HS-5 (cell line): ENCODE measurements around the gene BFAR.
"Not testable (repeated sequence)": the region's sequence is repeated elsewhere in the genome, so short reads cannot be mapped to it uniquely, and the experiment has no call there.

Experiments used
- DNase-seq: peaks from one replicate; pipeline ENCODE4 v3.0.0-alpha.2; 2012; ENCODE audit warnings: low read depth

The BFAR gene

DNA sequence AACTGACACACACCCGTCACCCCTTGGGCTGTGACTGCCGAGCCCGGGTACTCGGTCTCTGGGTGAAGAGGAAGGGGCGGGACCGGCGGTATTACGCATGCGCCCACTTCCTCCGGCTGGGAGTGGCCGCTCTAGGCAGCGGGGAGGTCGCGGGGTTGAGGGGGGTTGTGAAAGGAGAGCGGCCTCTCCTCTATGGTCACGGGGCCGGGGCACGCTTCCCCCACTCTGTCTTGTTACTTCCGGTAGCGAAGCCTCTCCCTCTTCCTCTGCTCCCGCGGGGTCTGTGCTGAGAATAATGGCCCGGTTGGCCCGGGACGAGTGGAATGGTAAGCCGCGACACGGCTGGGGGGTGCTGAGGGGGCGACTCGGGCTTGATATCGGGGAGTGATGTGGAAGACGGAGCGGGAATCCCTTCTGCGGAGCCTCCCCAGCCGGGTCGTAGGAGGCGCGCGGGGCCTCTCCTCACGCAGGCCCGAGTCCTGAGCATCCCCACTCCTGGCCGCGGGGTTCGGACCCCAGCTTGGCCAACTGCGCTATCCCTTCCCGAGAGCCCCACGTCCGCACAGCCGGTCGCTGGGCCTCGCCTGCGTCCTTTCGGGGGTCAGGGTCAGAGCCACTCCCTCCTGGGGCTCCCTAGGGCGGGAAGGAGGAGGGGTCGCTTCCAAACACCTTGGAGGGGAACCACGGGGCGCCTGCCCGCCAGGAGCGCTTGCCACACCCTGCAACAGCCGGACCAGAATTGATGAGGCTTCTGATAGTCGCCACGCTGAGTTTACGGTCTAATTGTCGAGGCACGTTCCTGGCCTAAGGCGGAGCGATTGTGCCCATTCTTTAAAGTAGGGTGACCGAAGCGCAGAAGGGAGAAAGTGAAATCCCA lies at the start of gene BFAR:
BFAR (plus strand) TSS at position 259 of the 877 bp plus-strand sequence. CDS start 11,396 bp downstream, outside the sequence.
- DNase-seq: peak; percentile 87

- no peak for DNase-seq
Measured at GRCh38 chr16:14585287-14585686, 47.5 kb upstream of the BFAR start.

GRCh38 chr16:14586637-14587305 lies 46.0 kb upstream of the BFAR start:
- DNase-seq: no peak

DNA sequence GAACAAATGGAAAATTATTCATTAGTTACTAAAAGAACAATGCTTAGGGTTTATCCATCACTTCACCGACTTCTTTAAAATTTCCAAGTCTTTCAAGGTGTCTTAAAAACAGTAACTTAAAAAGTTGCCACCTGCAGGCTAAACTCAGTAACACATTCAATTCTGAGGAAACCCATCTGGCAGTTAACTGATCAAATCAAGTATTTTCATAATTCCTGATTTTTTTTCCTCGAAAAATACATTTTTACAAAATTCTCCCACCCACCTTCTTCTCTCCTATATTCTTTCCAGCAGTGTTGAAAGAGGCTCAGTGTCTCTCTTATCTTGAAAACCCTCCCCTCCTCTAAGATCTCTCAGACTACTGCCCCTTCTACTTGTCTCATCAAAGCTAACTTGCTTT lies 32.6 kb upstream of the BFAR start:
- no peak for DNase-seq

GRCh38 chr16:14602443-14602963 lies 30.2 kb upstream of the BFAR start:
- no peak for DNase-seq

GRCh38 chr16:14606102-14606501 lies 26.6 kb upstream of the BFAR start:
- no peak for DNase-seq

DNA sequence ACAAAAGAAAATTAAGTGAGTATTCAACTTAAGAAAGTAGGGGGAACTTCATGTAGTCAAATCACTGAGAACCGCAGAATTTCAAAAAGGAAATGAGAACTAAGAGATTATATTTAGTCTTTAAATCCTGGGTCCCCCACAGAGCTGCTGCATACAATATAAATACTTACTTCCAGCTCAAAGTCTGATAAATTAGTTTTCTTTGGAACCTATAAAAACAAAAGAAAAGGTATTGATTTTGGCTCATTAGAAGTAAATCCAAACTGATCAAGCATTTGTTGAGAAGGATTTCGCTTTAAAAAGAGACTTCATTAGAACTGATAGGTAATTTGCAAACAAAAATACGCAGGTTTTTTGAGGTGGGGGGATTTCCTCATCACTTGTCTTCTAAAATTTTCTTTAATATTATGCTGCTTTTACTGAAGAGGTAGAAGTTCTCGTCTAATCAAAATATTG lies 24.6 kb upstream of the BFAR start:
- no peak for DNase-seq

- no peak for DNase-seq
Measured at GRCh38 chr16:14608604-14609003, 24.1 kb upstream of the BFAR start.

DNA sequence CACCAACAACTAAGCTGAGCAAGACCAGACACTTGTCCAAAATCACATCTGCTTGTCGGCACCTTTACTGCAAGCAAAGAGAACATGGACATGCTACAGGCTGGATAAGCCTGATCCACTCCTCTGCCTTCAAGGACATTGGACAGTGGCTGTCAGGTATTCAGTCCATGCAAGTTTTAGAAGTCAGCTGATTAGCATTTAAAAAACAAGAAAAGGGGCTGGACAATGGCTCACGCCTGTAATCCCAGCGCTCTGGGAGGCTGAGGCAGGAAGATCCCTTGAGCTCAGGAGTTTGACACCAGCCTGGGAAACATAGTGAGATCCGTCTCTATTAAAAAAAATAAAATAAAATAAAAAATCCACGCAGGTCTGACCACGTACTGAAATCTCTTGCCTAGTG lies 23.0 kb upstream of the BFAR start:
- DNase-seq: no peak

DNA sequence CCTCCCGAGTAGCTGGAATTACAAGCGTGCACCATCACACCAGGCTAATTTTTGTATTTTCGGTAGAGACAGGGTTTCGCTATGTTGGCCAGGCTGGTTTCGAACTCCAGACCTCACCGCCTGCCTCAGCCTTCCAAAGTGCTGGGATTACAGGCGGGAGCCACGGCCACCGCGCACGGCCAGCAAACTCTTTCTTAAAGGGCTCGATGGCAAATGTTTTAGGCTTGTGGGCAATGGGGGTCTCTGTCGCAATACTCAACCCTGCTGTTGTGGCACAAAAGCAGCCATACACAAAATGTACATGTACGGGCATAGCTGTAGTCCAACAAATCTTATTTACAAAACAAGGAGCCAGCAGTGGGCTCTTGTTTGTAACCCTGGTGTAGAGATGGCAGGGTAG lies 21.1 kb upstream of the BFAR start:
- no peak for DNase-seq

- no peak for DNase-seq
Measured at GRCh38 chr16:14613991-14614390, 18.8 kb upstream of the BFAR start.

- DNase-seq: no peak
Measured at GRCh38 chr16:14616280-14616679, 16.5 kb upstream of the BFAR start.

- DNase-seq: no peak
Measured at GRCh38 chr16:14618566-14618965, 14.2 kb upstream of the BFAR start.

- no peak for DNase-seq
Measured at GRCh38 chr16:14627078-14627477, 5.7 kb upstream of the BFAR start.

- no peak for DNase-seq
Measured at GRCh38 chr16:14628806-14629611, 3.7 kb upstream of the BFAR start.

DNA sequence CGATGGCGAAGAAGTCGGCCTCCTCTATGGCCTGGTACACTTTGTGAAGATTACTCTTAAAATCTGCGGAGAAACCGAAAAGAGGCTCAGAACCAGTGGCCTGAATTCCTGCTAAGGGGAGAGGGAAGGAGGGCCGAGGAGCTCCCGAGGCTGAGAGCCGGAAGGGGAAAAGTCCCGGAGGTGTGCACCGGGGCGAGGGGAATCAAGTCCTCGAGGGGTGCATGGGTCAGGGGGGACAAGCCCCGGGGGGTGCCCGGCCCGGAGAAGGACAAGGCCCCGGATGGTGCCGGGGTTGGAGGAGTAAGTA lies 3.2 kb upstream of the BFAR start:
- no peak for DNase-seq

DNA sequence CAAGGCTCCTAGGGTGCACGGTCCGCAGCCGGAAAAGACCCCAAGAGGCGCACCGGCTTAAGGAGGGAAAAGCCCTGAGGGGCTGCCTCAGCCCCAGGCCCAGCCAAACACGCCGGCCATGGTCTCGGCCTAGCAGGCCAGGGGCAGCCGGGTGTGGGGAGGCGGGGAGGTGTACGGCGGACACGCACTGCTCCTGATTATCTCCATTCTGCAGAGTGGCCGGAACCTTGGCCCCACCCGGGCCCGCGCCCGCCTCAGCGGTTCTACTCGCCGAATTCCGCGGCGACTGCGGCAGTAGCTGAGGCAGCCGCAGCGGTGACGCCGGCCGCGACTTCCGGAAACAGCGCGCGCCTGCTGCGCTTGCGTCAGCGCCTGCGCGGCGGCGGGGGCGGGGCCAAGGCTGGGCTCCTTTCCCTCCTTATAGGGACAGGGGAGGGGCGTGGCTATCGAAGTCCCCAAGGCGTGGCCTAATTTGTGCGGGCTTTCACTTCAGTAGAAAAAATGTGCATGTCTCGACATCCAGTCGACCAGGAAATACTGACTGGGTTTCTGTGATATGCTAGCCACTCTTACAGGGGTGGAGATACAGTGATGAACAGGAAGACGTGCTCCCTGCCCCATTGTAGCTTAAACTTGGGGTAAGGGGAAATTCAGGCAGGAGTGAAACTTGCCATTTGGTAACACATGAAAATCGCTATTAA lies 2.7 kb upstream of the BFAR start, which contains the start of gene PARN:
PARN (minus strand) TSS at position 342 of the 701 bp plus-strand sequence; CDS start at position 207, 135 bp downstream.
- peak; percentile 86 for DNase-seq

DNA sequence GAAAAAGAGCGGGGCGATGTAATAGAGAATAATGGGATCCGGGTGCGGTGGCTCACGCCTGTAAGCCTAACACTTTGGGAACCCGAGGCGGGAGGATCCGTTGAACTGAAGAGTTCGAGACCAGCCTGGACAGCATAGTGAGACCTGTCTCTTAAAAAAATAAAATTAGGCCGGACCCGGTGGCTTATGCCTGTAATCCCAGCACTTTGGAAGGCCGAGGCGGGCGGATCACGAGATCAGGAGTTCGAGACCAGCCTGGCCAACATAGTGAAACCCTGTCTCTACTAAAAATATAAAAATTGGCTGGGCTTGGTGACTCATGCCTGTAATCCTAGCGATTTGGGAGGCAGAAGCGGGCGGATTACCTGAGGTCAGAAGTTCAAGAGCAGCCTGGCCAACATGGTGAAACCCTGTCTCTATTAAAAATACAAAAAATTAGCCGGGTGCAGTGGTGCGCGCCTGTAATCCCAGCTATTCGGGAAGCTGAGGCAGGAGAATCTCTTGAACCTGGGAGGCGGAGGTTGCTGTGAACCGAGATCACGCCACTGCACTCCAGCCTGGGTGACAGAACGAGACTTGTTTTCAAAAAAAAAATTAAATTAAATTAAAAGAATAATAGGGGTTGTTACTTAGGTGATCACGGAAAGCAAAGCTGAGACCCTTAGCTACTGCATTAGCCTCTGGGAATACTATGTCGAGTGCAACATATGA lies 2.0 kb upstream of the BFAR start:
- DNase-seq: not testable (repeated sequence)

GRCh38 chr16:14634389-14634725 lies 1.6 kb downstream of the BFAR start:
- no peak for DNase-seq

DNA sequence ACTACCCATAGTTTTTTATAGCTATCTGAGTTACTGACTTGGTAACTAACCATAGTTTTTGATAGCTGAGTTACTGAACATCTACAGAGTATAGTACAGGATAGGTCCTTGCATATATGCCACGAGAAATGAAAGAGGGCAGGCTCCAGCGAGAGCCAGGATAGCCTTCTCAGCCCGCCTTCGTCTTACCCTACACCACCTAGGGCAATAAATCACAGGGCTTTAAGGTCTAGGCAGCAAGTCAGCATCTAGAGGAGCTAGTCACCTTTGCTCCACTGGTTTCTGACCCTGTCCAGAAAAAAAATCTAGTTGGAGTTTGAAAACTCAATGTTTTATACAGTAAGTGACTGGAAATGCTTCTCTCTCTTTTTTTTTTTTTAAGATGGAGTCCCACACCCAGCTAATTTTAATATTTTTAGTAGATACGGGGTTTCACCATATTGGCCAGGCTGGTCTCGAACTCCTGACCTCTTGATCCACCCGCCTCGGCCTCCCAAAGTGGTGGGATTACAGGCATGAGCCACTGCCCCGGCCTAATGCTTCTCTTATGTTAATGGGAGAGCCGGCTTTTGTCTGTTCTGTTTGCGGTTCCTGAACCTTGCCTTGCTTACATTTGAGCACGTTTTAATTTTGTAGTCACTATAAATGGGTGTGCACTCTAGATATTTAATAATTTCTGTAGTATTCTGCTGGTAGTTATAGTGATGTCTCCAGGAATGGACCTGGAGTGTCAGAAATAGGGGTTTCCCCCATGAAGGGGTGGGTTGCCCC lies 2.8 kb downstream of the BFAR start:
- DNase-seq: no peak
